ENCODE data around the gene TBC1D19. TPM values are rescaled to one million over a fixed set of nuclear protein-coding genes. Genes with fewer than 3 reads are reported as not detected.

TBC1D19 gene
- total and polyA plus RNA-seq, 2 donors, result 9.7 to 43.3 TPM

GRCh38 chr4:26791346-26791745 is 207.5 kb downstream of the TBC1D19 start:
- H3K9me3 ChIP-seq (ENCODE audit: control insufficient read depth in 2 of 2, insufficient read depth in 1 of 2, low read length in 1 of 2), result no peaks in the 10 kb centered on the region
- 98% methylated on average over 3 of the region's 3 CpGs for WGBS

GRCh38 chr4:26792639-26793038 is 208.8 kb downstream of the TBC1D19 start:
- Histone ChIP-seq H3K27ac (ENCODE audit: low read depth in 1 of 2, low read length in 1 of 2) (no peak overlapping the region), H3K4me1 (ENCODE audit: control insufficient read depth in 2 of 2, insufficient read depth in 2 of 2, low read length in 2 of 2) (peaks cover 9 to 12% of the 10 kb centered on the region in 2 donors), H3K36me3 (ENCODE audit: control insufficient read depth in 2 of 2, insufficient read depth in 2 of 2, low read length in 1 of 2) (no peaks in the 10 kb centered on the region), H3K9me3 (ENCODE audit: control insufficient read depth in 2 of 2, insufficient read depth in 1 of 2, low read length in 1 of 2) (no peaks in the 10 kb centered on the region), H3K4me3 (ENCODE audit: low read length in 2 of 2) (no peak overlapping the region), H3K27me3 (ENCODE audit: control insufficient read depth in 2 of 2, insufficient read depth in 1 of 2, low read length in 1 of 2) (no peaks in the 10 kb centered on the region)
- DNase-seq (ENCODE audit: low read depth in 6 of 9, low spot score in 9 of 9), result no peak

More at GRCh38 chr4:26791346-26791745, 207.5 kb downstream of the TBC1D19 start:
- DNase-seq (ENCODE audit: low read depth in 6 of 9, low spot score in 9 of 9), result no peak
- Histone ChIP-seq H3K4me1 (ENCODE audit: control insufficient read depth in 2 of 2, insufficient read depth in 2 of 2, low read length in 2 of 2) (peaks cover 10 to 17% of the 10 kb centered on the region in 2 donors), H3K27me3 (ENCODE audit: control insufficient read depth in 2 of 2, insufficient read depth in 1 of 2, low read length in 1 of 2) (no peaks in the 10 kb centered on the region), H3K4me3 (ENCODE audit: low read length in 2 of 2) (no peak overlapping the region), H3K36me3 (ENCODE audit: control insufficient read depth in 2 of 2, insufficient read depth in 2 of 2, low read length in 1 of 2) (no peaks in the 10 kb centered on the region), H3K27ac (ENCODE audit: low read depth in 1 of 2, low read length in 1 of 2) (no peak overlapping the region)

GRCh38 chr4:26793735-26794134 is 209.9 kb downstream of the TBC1D19 start:
- WGBS, result over 99% methylated on average over 2 of the region's 2 CpGs
- H3K9me3 ChIP-seq (ENCODE audit: control insufficient read depth in 2 of 2, insufficient read depth in 1 of 2, low read length in 1 of 2), result no peaks in the 10 kb centered on the region
- no peak for DNase-seq (ENCODE audit: low read depth in 6 of 9, low spot score in 9 of 9)
- H3K4me1 ChIP-seq (ENCODE audit: control insufficient read depth in 2 of 2, insufficient read depth in 2 of 2, low read length in 2 of 2), result peaks cover 0 to 1% of the 10 kb centered on the region in 2 donors
- no peaks in the 10 kb centered on the region for H3K36me3 ChIP-seq (ENCODE audit: control insufficient read depth in 2 of 2, insufficient read depth in 2 of 2, low read length in 1 of 2)
- no peaks in the 10 kb centered on the region for H3K27me3 ChIP-seq (ENCODE audit: control insufficient read depth in 2 of 2, insufficient read depth in 1 of 2, low read length in 1 of 2)
- no peak overlapping the region for H3K27ac ChIP-seq (ENCODE audit: low read depth in 1 of 2, low read length in 1 of 2)
- H3K4me3 ChIP-seq (ENCODE audit: low read length in 2 of 2), result no peak overlapping the region

GRCh38 chr4:26796081-26796480 is 212.2 kb downstream of the TBC1D19 start:
- WGBS, result 97% methylated on average over 3 of the region's 3 CpGs
- H3K4me3 ChIP-seq (ENCODE audit: low read length in 2 of 2), result no peak overlapping the region
- no peaks in the 10 kb centered on the region for H3K36me3 ChIP-seq (ENCODE audit: control insufficient read depth in 2 of 2, insufficient read depth in 2 of 2, low read length in 1 of 2)
- no peak overlapping the region for H3K27ac ChIP-seq (ENCODE audit: low read depth in 1 of 2, low read length in 1 of 2)
- H3K4me1 ChIP-seq (ENCODE audit: control insufficient read depth in 2 of 2, insufficient read depth in 2 of 2, low read length in 2 of 2), result no peaks in the 10 kb centered on the region
- H3K9me3 ChIP-seq (ENCODE audit: control insufficient read depth in 2 of 2, insufficient read depth in 1 of 2, low read length in 1 of 2), result no peaks in the 10 kb centered on the region
- no peak for DNase-seq (ENCODE audit: low read depth in 6 of 9, low spot score in 9 of 9)
- H3K27me3 ChIP-seq (ENCODE audit: control insufficient read depth in 2 of 2, insufficient read depth in 1 of 2, low read length in 1 of 2), result no peaks in the 10 kb centered on the region

- H3K27ac ChIP-seq (ENCODE audit: low read depth in 1 of 2, low read length in 1 of 2), result no peak overlapping the region
- H3K4me1 ChIP-seq (ENCODE audit: control insufficient read depth in 2 of 2, insufficient read depth in 2 of 2, low read length in 2 of 2), result peaks cover 0 to 5% of the 10 kb centered on the region in 2 donors
- no peaks in the 10 kb centered on the region for H3K27me3 ChIP-seq (ENCODE audit: control insufficient read depth in 2 of 2, insufficient read depth in 1 of 2, low read length in 1 of 2)
- 98% methylated on average over 5 of the region's 5 CpGs for WGBS
- no peak for DNase-seq (ENCODE audit: low read depth in 6 of 9, low spot score in 9 of 9)
- no peaks in the 10 kb centered on the region for H3K9me3 ChIP-seq (ENCODE audit: control insufficient read depth in 2 of 2, insufficient read depth in 1 of 2, low read length in 1 of 2)
- no peaks in the 10 kb centered on the region for H3K36me3 ChIP-seq (ENCODE audit: control insufficient read depth in 2 of 2, insufficient read depth in 2 of 2, low read length in 1 of 2)
- H3K4me3 ChIP-seq (ENCODE audit: low read length in 2 of 2), result no peak overlapping the region
Measured at GRCh38 chr4:26802790-26803189, 218.9 kb downstream of the TBC1D19 start.

- Histone ChIP-seq H3K9me3 (ENCODE audit: control insufficient read depth in 2 of 2, insufficient read depth in 1 of 2, low read length in 1 of 2) (no peaks in the 10 kb centered on the region), H3K4me3 (ENCODE audit: low read length in 2 of 2) (no peak overlapping the region), H3K4me1 (ENCODE audit: control insufficient read depth in 2 of 2, insufficient read depth in 2 of 2, low read length in 2 of 2) (peaks cover 0 to 5% of the 10 kb centered on the region in 2 donors), H3K27ac (ENCODE audit: low read depth in 1 of 2, low read length in 1 of 2) (no peak overlapping the region), H3K36me3 (ENCODE audit: control insufficient read depth in 2 of 2, insufficient read depth in 2 of 2, low read length in 1 of 2) (no peaks in the 10 kb centered on the region), H3K27me3 (ENCODE audit: control insufficient read depth in 2 of 2, insufficient read depth in 1 of 2, low read length in 1 of 2) (no peaks in the 10 kb centered on the region)
- DNase-seq (ENCODE audit: low read depth in 6 of 9, low spot score in 9 of 9), result no peak
- WGBS, result 89% methylated on average over 9 of the region's 9 CpGs
Measured at GRCh38 chr4:26803211-26803861, 219.5 kb downstream of the TBC1D19 start.

- Histone ChIP-seq H3K4me1 (ENCODE audit: control insufficient read depth in 2 of 2, insufficient read depth in 2 of 2, low read length in 2 of 2) (peaks cover 0 to 5% of the 10 kb centered on the region in 2 donors), H3K9me3 (ENCODE audit: control insufficient read depth in 2 of 2, insufficient read depth in 1 of 2, low read length in 1 of 2) (no peaks in the 10 kb centered on the region), H3K27ac (ENCODE audit: low read depth in 1 of 2, low read length in 1 of 2) (no peak overlapping the region), H3K27me3 (ENCODE audit: control insufficient read depth in 2 of 2, insufficient read depth in 1 of 2, low read length in 1 of 2) (no peaks in the 10 kb centered on the region), H3K4me3 (ENCODE audit: low read length in 2 of 2) (no peak overlapping the region), H3K36me3 (ENCODE audit: control insufficient read depth in 2 of 2, insufficient read depth in 2 of 2, low read length in 1 of 2) (no peaks in the 10 kb centered on the region)
- 96% methylated on average over 26 of the region's 26 CpGs for WGBS
- DNase-seq (ENCODE audit: low read depth in 6 of 9, low spot score in 9 of 9), result no peak
Measured at GRCh38 chr4:26804451-26804850, 220.6 kb downstream of the TBC1D19 start.

- H3K27me3 ChIP-seq (ENCODE audit: control insufficient read depth in 2 of 2, insufficient read depth in 1 of 2, low read length in 1 of 2), result no peaks in the 10 kb centered on the region
- 95% methylated on average over 10 of the region's 10 CpGs for WGBS
- no peaks in the 10 kb centered on the region for H3K36me3 ChIP-seq (ENCODE audit: control insufficient read depth in 2 of 2, insufficient read depth in 2 of 2, low read length in 1 of 2)
- H3K9me3 ChIP-seq (ENCODE audit: control insufficient read depth in 2 of 2, insufficient read depth in 1 of 2, low read length in 1 of 2), result no peaks in the 10 kb centered on the region
- peaks cover 0 to 5% of the 10 kb centered on the region in 2 donors for H3K4me1 ChIP-seq (ENCODE audit: control insufficient read depth in 2 of 2, insufficient read depth in 2 of 2, low read length in 2 of 2)
- H3K27ac ChIP-seq (ENCODE audit: low read depth in 1 of 2, low read length in 1 of 2), result no peak overlapping the region
- H3K4me3 ChIP-seq (ENCODE audit: low read length in 2 of 2), result no peak overlapping the region
- no peak for DNase-seq (ENCODE audit: low read depth in 6 of 9, low spot score in 9 of 9)
Measured at GRCh38 chr4:26804925-26805324, 221.0 kb downstream of the TBC1D19 start.

Measured in thymus (tissue), 11 donors.